ENCODE results near the gene HAAO.

DNA sequence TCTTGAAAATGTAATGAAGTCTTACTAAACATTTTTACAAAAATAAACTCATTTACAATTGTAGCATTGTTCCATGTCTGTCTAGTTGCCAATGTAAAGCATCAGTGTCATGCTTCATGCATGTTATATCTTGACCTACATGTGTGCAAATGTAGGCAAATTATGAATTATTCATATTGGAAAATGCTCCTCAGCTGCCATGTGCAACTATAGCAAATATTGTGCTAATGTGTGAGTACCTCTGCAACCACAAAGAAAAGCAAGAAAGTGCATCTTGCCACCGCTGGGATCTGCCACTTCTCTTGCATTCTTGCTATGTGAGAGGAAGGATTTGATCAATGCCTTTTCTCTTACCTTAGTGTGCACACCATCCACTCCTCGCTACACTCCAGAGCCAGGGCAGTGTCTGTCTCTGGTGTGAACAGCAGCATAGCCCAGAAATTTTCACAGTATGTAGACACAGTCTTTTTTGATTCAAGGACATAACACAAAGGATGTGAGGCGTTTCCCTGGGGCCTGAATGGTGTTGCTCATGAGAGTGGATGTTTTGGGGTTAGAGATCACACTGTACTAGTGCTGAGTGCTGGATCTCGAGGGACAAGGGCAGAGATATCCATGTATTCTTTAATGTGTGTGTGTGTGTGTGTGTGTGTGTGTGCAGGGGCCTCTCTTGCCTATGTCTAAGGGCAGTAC, 47.6 kb upstream of the HAAO start:
- TF ChIP-seq RXRA (IDR thresholded peaks at IDR 0.05; ENCODE audit: insufficient read depth, low read depth, low read length) (no peak), EP300 (IDR thresholded peaks at IDR 0.05; ENCODE audit: borderline replicate concordance in 1 of 2, low read depth in 2 of 2, low read length in 2 of 2) (no peak), RAD21 (IDR thresholded peaks at IDR 0.05 in 1 of 2, conservative IDR thresholded peaks at IDR 0.05 in 1 of 2; ENCODE audit: low read depth in 2 of 2, low read length in 2 of 2) (no peak), TBP (IDR thresholded peaks at IDR 0.05; ENCODE audit: low read depth, low read length) (no peak), RFX5 (IDR thresholded peaks at IDR 0.05; ENCODE audit: borderline replicate concordance, low read depth, low read length) (no peak)
- TF ChIP-seq, protein P1, sequence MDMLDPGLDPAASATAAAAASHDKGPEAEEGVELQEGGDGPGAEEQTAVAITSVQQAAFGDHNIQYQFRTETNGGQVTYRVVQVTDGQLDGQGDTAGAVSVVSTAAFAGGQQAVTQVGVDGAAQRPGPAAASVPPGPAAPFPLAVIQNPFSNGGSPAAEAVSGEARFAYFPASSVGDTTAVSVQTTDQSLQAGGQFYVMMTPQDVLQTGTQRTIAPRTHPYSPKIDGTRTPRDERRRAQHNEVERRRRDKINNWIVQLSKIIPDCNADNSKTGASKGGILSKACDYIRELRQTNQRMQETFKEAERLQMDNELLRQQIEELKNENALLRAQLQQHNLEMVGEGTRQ (IDR thresholded peaks at IDR 0.05; ENCODE audit: low read length), result no peak
- TF ChIP-seq, protein P2, sequence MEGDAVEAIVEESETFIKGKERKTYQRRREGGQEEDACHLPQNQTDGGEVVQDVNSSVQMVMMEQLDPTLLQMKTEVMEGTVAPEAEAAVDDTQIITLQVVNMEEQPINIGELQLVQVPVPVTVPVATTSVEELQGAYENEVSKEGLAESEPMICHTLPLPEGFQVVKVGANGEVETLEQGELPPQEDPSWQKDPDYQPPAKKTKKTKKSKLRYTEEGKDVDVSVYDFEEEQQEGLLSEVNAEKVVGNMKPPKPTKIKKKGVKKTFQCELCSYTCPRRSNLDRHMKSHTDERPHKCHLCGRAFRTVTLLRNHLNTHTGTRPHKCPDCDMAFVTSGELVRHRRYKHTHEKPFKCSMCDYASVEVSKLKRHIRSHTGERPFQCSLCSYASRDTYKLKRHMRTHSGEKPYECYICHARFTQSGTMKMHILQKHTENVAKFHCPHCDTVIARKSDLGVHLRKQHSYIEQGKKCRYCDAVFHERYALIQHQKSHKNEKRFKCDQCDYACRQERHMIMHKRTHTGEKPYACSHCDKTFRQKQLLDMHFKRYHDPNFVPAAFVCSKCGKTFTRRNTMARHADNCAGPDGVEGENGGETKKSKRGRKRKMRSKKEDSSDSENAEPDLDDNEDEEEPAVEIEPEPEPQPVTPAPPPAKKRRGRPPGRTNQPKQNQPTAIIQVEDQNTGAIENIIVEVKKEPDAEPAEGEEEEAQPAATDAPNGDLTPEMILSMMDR (IDR thresholded peaks at IDR 0.05; ENCODE audit: control extremely low read depth in 1 of 3, insufficient read depth in 1 of 3, low read depth in 1 of 3, low read length in 3 of 3), result no peak

Data from H1 (cell line).